GM23248 (cell line): Measurements from ENCODE around the gene SMIM24.

ENCODE experiments used
- EZH2 ChIP-seq: fragments of 200-600 bp; sonication (generic); IDR thresholded peaks from 2 replicates; pipeline ENCODE4 v1.6.1; 2018; ENCODE audit warnings: antibody characterized with exemption, mild to moderate bottlenecking; ENCODE audit not compliant: insufficient read depth, poor library complexity, severe bottlenecking
- EZH2phosphoT487 ChIP-seq: fragments of 200-600 bp; sonication (generic); IDR thresholded peaks from 2 replicates; pipeline ENCODE4 v1.6.1; 2018; ENCODE audit warnings: antibody characterized with exemption, moderate library complexity, mild to moderate bottlenecking, low read depth; ENCODE audit not compliant: insufficient read depth

DNA sequence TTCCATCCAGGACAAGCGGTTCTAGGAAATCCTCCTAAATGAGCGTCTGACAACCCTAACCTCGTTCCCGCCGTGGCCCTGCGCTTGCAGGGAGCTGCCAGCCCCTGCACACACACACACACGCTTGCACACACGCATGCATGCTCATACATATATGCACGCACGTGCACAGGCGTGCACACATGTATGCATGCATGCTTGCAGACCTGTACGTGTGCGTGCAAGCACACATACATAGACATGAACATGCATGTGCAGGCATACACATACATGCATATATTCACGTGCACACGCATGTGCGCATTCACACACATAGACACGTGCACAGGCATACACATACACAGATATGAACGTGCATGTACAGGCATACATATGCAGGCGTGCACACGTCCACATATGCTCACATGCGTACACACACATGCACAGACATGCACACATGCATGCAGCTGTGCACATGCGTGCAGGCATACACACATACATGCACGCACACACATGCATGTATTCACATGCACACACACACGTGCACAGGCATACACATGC lies 35.6 kb downstream of the SMIM24 start:
- TF ChIP-seq EZH2phosphoT487 (no peak), EZH2 (no peak)
